Sigmoid colon (tissue), 7 donors: ENCODE data around the gene ST8SIA2. TPM values are rescaled to one million over a fixed set of nuclear protein-coding genes. Genes with fewer than 3 reads are reported as not detected.

ENCODE experiments used
- DNase-seq: peaks from one replicate; pipeline ENCODE4 v3.0.0-alpha.2; 2019
- H3K27ac ChIP-seq, 4 donors: fragments of 200-600 bp; sonication (generic); one replicate each; pipeline ENCODE4 v1.5.1; 2016 to 2019; ENCODE audit warnings: mild to moderate bottlenecking in 1 of 4
- H3K27me3 ChIP-seq, 3 donors: fragments of 200-600 bp; sonication (generic); one replicate each; pipeline ENCODE4 v1.5.1; 2019; ENCODE audit warnings: mild to moderate bottlenecking in 1 of 3
- H3K36me3 ChIP-seq, 4 donors: fragments of 200-600 bp; sonication (generic); one replicate each; pipeline ENCODE4 v1.5.1; 2016 to 2019
- H3K4me1 ChIP-seq, 4 donors: fragments of 200-600 bp; sonication (generic); one replicate each; pipeline ENCODE4 v1.5.1; 2017 to 2019
- H3K4me3 ChIP-seq, 4 donors: fragments of 200-600 bp; sonication (generic); one replicate each; pipeline ENCODE4 v1.5.1; 2017 to 2019; ENCODE audit warnings: mild to moderate bottlenecking in 2 of 4, moderate library complexity in 1 of 4
- H3K9me3 ChIP-seq, 4 donors: fragments of 200-600 bp in 3 of 4; sonication (generic) in 3 of 4; one replicate each; pipeline versions ENCODE4 v1.5.1 to v1.6.1; 2013 to 2019
- EP300 ChIP-seq, 4 donors: sonication (generic); formaldehyde crosslinking; IDR thresholded peaks; one replicate each; pipeline ENCODE4 v1.6.1; 2017; ENCODE audit warnings: antibody characterized with exemption in 4 of 4
- POLR2A ChIP-seq, 2 donors: fragments of 450-650 bp; IDR thresholded peaks; one replicate each; pipeline ENCODE4 v1.6.1; 2016; ENCODE audit warnings: antibody characterized with exemption in 2 of 2, mild to moderate bottlenecking in 2 of 2, moderate library complexity in 2 of 2
- POLR2AphosphoS5 ChIP-seq, 4 donors: sonication (generic); formaldehyde crosslinking; IDR thresholded peaks; one replicate each; pipeline ENCODE4 v1.6.1; 2017; ENCODE audit warnings: antibody characterized with exemption in 4 of 4
- WGBS, 2 donors: extraction: QIAGEN DNeasy Blood & Tissue Kit; methylation state at CpG; one replicate each; pipeline ENCODE4 v1.1.7; 2013; 5-methylcytosine and 5-hydroxymethylcytosine counted together
- intact Hi-C: fragments of 100-400 bp; cut with DNase I; formaldehyde crosslinking; loops from one replicate; pipeline ENCODE4 v1.15.1; 2023
- polyA plus RNA-seq, 3 donors: library from polyadenylated mRNA; stranded (reverse); fragments of 200-250 nt; gene quantifications; one replicate each; pipeline ENCODE4 v1.2.3, GENCODE V29; 2013
- total RNA-seq, 4 donors: library from RNA; depleted of rRNA; stranded (reverse); fragments of >200 nt; gene quantifications; one replicate each; pipeline ENCODE4 v1.1.0, GENCODE V29; 2016
- TF ChIP-seq, protein P1 (sequence below), 4 experiments: fragments of 450-650 bp in 3 of 4; fragments of 200-600 bp in 1 of 4; IDR thresholded peaks; one replicate each; pipeline ENCODE4 v1.5.1; 2016 to 2019; ENCODE audit warnings: antibody characterized with exemption in 4 of 4, mild to moderate bottlenecking in 3 of 4, moderate library complexity in 2 of 4
- donor health status: healthy with polysubstance abuse.
- donor health status: Bipolar disorder and iron deficiency.
- donor health status: healthy.

The ST8SIA2 gene
- total and polyA plus RNA-seq, 7 donors, result under 0.01 to 0.71 (median 0.16) TPM; not detected in 2

DNA sequence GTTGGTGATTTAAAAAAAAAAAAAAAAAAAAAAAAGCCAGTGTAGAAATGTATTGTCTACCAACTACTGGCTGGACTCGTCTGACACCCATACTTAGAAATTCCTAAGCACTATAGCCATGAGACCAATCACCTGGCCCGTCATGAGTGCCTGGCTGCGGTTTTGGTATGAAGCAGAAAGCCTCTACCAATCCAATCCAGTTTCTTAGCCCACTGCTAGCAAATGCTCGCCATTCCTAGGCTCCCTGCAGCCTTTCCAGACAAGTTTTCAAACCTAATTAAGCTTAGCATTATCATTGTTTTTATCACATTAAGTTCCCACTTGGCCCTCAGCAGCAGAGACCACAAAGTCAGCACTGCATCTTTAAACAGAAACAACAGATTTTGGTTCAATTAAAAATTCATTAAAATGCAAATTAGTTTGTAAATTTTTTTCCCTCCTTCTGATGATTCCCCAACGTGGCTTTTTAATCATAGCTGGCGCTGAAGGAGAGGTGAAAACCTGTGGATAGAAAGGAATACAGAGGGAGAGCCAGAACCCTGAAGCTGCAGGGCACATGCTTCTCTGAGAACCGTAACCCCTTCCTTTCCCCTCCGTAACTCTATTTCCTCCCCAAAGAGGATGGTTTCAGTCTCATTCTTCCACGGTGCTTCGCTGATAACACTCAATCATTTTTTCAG lies 32.2 kb upstream of the ST8SIA2 start:
- intact Hi-C loops, result no loop called here
- Histone ChIP-seq H3K27me3 (no peaks in the 10 kb centered on the region), H3K9me3 (no peaks in the 10 kb centered on the region), H3K4me1 (no peaks in the 10 kb centered on the region), H3K36me3 (no peaks in the 10 kb centered on the region), H3K4me3 (no peak overlapping the region), H3K27ac (no peak overlapping the region)
- DNase-seq, result no peak
- WGBS, 2 donors, result 78 to 82% methylated on average over 10 of the region's 10 CpGs
- no peak for TF ChIP-seq POLR2AphosphoS5 (IDR thresholded peaks at IDR 0.05)
- TF ChIP-seq POLR2A (IDR thresholded peaks at IDR 0.05), result no peak
- TF ChIP-seq, protein P1, sequence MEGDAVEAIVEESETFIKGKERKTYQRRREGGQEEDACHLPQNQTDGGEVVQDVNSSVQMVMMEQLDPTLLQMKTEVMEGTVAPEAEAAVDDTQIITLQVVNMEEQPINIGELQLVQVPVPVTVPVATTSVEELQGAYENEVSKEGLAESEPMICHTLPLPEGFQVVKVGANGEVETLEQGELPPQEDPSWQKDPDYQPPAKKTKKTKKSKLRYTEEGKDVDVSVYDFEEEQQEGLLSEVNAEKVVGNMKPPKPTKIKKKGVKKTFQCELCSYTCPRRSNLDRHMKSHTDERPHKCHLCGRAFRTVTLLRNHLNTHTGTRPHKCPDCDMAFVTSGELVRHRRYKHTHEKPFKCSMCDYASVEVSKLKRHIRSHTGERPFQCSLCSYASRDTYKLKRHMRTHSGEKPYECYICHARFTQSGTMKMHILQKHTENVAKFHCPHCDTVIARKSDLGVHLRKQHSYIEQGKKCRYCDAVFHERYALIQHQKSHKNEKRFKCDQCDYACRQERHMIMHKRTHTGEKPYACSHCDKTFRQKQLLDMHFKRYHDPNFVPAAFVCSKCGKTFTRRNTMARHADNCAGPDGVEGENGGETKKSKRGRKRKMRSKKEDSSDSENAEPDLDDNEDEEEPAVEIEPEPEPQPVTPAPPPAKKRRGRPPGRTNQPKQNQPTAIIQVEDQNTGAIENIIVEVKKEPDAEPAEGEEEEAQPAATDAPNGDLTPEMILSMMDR (IDR thresholded peaks at IDR 0.05), result no peak
- no peak for TF ChIP-seq EP300 (IDR thresholded peaks at IDR 0.05)

DNA sequence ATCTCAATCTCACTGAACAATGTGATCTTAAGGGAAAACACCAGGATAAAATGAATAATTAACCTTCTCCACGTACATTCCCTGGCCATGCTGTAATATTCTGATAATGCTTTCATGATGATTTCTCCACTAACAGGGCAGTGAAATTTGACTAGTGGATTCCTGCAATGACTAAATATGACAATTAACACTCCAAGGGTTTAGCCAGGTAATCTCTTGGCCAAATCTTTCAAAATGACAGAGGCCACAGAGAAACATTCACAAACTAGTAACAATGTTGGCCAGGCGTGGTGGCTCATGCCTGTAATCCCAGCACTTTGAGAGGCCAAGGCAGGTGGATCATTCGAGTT lies 31.7 kb upstream of the ST8SIA2 start:
- intact Hi-C loops, result no loop called here
- TF ChIP-seq, protein P1 (IDR thresholded peaks at IDR 0.05), result no peak
- TF ChIP-seq POLR2AphosphoS5 (IDR thresholded peaks at IDR 0.05), result no peak
- no peak for TF ChIP-seq EP300 (IDR thresholded peaks at IDR 0.05)
- TF ChIP-seq POLR2A (IDR thresholded peaks at IDR 0.05), result no peak
- Histone ChIP-seq H3K9me3 (no peaks in the 10 kb centered on the region), H3K27ac (no peak overlapping the region), H3K27me3 (no peaks in the 10 kb centered on the region), H3K4me3 (no peak overlapping the region), H3K4me1 (no peaks in the 10 kb centered on the region), H3K36me3 (no peaks in the 10 kb centered on the region)
- 69 to 85% methylated on average over 3 of the region's 3 CpGs for WGBS, 2 donors
- no peak for DNase-seq

DNA sequence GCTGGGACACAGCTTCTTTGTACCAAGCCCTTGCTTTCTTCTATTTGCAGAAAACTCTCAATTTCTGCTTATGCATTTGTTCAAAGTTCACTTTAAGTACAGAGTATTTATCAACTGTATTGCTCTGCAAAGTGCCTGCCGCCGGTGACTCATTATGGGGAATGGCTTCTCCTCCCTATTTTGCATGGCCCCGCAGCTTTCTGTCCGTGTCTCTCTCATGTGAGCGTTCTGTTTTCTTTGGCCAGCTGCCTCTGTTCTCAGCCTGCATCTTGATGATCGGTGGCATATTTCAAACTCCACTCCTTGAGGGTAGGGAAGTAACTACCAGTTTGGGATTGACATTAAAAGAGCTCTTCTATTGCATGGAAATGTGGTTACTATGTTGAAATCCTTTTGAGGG lies 28.6 kb upstream of the ST8SIA2 start:
- no peaks in the 10 kb centered on the region for H3K27me3 ChIP-seq
- H3K36me3 ChIP-seq, result no peaks in the 10 kb centered on the region
- no peak overlapping the region for H3K27ac ChIP-seq
- no peaks in the 10 kb centered on the region for H3K4me1 ChIP-seq
- TF ChIP-seq, protein P1 (IDR thresholded peaks at IDR 0.05), result no peak
- TF ChIP-seq POLR2AphosphoS5 (IDR thresholded peaks at IDR 0.05), result no peak
- TF ChIP-seq EP300 (IDR thresholded peaks at IDR 0.05), result no peak
- TF ChIP-seq POLR2A (IDR thresholded peaks at IDR 0.05), result no peak
- no peaks in the 10 kb centered on the region for H3K9me3 ChIP-seq
- WGBS, 2 donors, result 11 to 54% methylated on average over 6 of the region's 6 CpGs
- intact Hi-C loops, result no loop called here
- no peak overlapping the region for H3K4me3 ChIP-seq
- no peak for DNase-seq

DNA sequence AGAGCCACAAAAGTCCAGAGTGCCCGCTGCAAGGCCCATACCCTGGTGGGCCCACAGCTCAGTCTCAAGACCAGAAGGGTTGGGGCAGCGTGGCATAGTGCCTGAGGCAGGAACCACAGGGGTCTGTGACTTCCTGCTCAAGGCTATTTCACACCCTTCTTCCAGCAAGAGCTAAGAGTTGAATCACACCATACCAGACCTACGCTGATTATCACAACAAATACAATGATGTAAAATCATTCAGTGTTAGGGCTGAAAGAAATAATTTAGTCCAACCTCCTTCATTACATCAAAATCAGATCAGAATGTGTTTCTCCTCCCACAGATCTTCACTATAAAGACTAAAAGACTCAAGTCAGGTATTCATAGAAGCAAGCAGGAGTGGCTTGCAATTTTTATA lies 27.8 kb upstream of the ST8SIA2 start:
- 60 to 83% methylated on average over 3 of the region's 3 CpGs for WGBS, 2 donors
- intact Hi-C loops, result no loop called here

More for the DNA sequence above, 27.8 kb upstream of the ST8SIA2 start:
- no peaks in the 10 kb centered on the region for H3K4me1 ChIP-seq
- H3K4me3 ChIP-seq, result no peak overlapping the region
- H3K27ac ChIP-seq, result no peak overlapping the region
- no peaks in the 10 kb centered on the region for H3K9me3 ChIP-seq
- H3K27me3 ChIP-seq, result no peaks in the 10 kb centered on the region
- H3K36me3 ChIP-seq, result no peaks in the 10 kb centered on the region
- DNase-seq, result no peak
- no peak for TF ChIP-seq EP300 (IDR thresholded peaks at IDR 0.05)
- TF ChIP-seq, protein P1 (IDR thresholded peaks at IDR 0.05), result no peak
- TF ChIP-seq POLR2A (IDR thresholded peaks at IDR 0.05), result no peak
- TF ChIP-seq POLR2AphosphoS5 (IDR thresholded peaks at IDR 0.05), result no peak
